Epidermal melanocyte (primary cell): ENCODE measurements around the gene TMED1.

Experiments
- DNase-seq: peaks from one replicate; pipeline ENCODE4 v3.0.0; 2011; ENCODE audit warnings: low spot score; ENCODE audit not compliant: insufficient read length

TMED1 gene

DNA sequence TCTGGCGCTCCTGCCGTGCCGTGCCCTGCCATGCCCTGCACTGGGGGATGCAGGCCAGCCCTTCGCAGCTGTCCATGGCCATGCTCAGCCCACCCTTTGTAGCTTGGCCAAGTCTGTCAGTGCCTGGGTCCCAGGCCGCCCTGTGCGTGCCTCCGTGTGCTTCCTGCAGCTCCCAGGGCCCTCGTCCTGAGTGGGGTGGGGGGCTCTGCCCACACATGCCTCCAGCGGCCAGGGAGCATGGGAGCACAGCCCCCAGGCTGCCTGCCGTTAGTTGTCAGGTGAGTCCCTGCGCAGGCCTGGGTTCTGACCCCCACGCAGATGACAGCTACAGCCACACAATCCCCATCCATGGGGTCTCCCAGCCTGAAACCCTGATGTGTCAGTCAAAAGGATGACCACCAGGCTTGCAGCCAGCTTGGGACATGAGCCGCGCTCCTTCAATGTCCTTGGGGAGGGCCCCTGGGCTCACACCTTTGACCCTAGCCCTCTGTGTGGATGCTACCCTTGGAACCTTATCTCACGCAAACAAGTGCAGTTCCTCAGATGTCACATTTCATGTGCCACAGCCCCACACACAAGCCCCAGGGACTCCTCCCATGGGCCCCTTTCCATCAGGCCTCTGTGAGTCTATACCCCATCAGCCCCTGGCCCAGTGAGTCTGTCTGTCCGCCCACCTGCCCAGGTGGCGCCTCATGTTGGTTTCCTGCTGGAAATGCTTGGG is 24.5 kb downstream of the TMED1 start:
- DNase-seq, result no peak

DNA sequence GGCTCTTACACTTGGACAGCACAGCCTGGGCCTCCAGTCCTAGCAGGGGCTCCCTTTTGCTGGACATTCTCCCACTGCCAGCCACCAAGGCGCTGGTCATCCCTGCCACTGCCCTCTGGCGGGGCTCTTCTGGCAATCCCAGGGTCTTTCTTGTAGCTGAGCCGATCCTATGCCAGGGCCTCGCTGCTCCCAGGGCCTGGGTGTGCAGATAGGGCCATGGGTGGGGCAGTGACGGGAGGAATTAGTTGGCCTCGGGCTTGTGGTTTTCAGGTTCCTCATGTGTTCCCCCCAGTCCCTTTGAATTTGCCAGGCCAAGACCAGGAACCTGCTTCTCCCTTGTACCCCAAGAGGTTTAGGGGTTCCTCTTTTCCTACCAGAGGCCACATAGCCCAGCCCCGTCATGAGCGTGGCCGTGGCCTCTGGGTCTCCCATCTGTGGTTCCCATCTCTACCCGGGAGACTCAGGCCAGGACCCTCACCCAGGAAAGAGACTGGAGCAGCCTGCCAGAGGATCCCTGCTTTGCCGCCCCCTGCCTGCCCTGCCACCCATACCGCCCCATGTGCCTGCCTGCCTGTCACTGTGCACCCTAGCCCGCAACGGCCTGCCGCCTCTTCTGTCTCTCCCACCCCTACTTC is 26.2 kb downstream of the TMED1 start:
- DNase-seq, result no peak

DNA sequence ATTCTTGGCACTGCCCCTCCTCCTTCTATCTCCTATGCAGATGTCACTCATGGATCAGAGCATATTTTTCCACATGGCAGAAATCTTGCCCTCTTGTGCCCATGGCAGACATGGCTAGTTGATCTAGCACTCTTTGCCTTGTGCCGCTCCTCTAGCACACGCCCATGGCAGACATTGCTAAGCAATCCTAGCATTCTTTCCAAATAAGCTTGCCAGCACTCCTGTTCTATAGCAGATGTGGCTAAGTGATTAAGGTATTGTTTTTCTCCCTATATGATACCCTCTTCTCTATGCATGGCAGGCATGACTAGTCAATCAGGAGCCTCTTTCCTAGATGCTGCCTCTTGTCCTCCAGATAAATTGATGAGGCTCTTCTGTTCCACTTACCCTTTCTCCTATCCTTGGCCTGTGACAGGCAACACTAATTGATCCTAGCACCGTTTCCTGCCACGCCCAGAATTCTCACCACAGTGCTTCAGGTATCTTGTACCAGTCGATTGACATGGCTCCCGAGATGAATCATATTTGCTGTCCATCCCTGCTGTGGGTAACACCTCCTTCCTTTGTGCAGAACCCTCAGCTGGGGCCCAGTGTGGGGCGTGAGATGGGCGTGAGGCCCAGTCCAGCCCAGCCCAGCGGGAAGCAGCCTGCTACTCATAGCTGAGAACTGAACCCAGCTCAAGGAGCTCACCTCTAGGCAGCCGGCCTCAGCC is 26.9 kb downstream of the TMED1 start:
- no peak for DNase-seq

DNA sequence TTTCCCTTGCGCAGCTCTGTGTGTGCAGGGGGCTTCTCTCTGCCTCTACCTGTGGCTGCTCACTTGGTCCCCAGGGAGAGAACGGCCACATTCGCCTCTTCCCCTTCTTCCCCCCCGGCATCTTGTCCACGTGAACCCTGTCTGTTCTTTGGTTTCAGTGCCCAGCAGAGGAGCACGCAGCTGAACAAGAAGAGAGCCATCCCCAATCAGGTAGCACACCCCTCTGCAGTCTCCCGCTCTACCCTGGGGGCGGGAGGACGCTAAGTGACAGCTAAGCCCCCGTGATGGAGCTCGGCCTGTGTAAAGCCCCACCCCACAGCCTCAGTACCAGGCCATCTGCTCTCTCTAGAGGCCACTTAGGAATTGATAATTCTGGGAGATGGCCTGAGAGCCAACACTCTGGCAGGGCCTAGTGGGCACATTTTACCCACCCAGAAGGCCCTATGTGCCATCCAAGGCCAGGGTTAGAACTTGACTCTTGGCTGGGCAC is 30.2 kb downstream of the TMED1 start:
- DNase-seq, result no peak

DNA sequence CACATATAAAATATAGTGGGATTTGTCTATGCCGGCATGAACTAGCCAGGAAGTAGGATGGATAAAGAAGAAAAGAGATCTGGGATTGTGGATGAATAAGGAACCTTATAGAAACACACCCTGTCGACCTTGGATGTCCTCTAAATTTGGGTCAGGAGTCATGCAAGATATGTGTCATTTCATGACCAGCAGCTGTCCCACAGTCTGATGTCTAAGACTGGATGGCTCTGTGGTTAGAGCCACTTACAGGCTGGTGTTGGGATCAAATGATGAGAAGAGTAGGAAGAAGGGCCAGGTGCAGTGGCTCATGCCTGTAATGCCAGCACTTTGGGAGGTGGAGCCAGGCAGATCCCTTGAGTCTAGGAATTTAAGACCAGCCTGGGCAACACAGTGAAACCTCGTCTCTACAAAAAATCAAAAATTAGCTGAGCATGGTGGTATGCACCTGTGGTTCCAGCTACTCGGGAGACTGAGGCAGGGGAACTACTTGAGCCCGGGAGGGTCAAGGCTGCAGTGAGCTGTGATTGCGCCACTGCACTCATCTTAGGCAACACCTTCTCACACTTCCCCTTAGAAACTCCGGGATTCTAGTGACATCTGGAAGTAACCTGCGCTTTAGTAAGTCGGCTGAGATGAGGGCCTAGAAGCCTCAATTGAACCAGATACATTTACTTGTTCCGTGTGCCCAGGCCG is 30.8 kb downstream of the TMED1 start:
- no peak for DNase-seq

DNA sequence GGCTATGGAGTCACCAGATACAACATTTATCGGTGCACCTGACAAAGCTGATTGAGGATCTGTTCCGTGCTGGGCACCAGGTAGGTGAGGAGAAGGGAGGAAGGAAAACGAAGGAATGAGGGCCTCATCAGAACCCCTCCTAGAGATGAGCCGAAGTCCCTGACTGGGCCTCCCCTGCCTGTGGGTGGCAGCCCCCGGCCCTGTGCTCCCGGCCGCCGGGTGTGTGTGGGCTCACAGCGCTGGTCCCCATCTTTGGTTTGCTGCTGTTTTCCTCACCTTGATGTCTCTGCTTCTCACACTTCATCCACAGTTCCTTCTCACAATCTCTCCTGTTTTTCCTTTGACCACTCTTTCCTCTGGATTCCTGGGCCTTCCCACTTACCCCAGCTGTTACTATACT is 32.8 kb downstream of the TMED1 start:
- DNase-seq, result no peak

DNA sequence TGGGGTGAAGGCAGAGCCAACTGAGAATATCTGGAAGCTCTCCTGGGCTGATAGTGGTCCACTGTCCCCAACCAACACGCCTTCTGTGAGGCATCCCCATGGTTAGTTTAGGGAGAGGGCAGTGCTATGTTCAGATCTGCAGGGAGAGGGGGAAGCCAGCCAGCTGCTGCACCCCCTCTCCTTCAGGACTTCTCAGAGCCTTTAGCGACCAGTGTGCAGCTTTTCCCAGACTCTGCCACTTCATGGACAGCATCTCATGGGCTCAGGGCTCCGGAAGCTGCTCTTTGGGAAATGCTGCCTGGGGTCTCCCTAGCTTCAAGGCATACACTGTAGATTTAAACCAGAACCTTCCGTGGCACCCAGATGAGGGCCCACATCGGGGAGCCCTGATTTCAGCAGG is 33.5 kb downstream of the TMED1 start:
- no peak for DNase-seq

DNA sequence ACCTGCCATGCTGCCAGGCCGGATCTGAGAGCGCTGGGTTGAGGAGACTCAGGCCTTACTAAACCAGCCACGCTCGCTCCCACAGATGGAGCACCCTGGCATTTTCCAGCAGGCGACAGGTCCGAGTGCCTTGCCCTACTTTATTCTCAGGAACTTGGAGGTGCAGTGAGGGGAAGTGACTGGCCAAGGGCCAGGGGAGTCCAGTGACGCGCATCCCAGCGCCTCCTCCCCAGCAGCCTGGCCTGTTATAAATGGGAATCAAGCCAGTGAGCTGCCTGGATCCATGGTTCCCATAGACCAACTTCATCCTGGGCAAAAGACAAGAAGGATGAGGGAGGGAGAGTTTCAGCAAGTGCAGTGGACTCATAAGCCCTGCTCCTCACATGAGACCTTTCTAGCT is 35.5 kb downstream of the TMED1 start:
- no peak for DNase-seq

DNA sequence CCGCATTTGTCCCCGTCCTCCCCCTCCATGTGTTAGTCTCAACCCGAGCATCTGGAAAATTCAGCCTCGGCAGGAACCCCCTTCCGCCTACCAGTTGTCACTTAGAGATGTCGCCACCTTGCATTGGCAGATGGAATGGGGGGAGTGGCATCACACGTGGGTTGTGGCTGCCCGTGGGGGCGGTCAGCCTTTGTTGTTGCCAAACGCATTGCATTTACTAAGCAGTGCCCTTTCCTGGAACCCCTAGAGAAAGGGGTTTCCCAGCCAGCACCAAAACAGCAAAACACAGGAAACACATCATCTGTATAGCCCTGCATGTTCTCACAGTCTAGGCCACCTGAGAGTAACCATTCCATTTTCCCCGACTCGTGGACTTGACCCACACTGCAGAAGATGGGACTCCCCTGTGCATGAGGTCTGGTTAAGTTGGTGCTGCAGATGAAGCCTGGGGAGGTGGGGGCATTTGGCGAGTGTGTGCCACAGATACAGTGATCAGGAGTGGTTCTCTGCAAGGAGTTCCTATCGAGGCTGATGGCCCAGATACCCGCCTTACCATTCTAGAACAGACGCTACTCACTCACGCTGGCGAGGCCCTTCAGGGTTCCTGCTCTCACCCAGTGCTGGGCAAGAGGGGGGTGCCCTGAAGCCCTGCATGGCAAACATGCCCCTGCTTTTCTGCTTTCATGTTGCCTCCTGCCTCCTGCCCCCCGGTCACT is 38.3 kb downstream of the TMED1 start:
- DNase-seq, result no peak

DNA sequence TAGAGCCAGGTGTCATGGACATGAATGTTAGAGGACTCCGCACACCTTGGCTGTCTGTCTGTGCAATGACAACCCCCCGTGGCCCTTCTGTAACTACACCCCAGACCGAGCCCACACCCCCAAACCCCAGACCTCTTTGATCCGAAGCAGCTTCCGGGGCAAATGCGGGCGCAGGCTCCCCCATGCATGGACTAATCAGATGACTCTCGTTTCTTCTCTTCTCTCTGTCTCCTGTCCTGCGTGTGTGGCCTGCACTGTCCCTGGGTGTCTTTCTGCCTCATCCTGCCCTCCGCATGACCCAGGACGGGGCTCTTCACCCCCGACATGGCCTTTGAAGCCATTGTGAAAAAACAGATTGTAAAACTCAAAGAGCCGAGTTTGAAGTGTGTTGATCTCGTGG is 38.9 kb downstream of the TMED1 start:
- DNase-seq, result no peak

DNA sequence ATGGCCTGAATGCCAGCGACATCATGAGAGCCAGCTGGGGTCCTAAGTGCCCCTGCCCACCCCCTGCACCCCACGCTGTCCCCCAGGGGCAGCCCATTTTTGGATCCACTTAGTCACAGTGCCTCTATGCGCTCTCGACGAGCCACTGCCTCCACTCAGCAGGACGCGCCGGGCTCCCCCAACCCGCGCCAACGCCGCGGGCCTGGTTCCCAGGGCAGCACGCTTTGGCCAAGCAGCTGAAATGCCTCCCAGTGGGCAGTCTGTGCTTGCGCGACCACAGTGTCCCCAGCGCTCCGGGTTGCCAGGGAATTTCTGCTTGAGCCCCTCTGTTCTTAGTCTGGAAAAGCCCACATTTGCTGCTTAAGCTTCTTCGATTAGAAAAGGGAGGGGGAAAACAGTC is 39.4 kb downstream of the TMED1 start:
- no peak for DNase-seq

DNA sequence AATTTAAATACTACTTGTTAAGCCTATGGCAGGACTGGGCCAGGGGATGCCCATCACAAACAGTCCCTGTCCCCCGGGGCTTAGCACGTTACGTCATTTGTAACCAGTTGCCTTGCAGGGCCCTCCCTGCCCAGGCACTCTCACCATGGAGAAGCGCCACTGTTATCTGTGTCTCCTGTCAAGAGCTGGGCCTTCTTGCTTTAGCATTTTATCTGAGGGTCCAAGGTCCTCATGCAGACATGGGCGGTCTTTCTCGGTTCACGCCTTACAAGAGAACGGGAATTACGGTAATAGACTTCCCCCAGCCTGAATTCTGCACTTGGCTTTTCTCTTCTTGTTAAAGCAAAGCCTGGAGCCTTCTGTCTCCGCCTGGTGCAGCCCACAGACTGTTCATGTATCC is 46.1 kb downstream of the TMED1 start:
- no peak for DNase-seq

DNA sequence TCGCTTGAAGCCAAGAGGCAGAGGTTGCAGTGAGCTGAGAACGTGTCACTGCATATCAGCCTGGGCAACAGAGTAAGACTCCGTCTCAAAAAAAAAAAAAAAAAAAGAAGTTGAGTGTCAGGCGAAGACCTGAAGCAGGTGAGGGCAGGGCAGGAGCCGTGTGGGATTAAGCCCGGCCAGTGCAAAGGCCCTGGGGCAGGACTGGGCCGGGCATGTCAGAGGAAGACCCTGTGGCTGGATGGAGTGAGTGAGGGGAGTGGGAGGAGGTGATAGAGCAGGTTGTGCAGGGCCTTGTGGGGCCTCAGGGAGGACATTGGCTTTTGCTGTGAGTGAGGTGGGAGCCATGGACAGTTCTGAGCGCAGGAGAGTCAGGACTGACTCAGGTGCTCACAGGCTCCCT is 47.9 kb downstream of the TMED1 start:
- DNase-seq, result no peak

DNA sequence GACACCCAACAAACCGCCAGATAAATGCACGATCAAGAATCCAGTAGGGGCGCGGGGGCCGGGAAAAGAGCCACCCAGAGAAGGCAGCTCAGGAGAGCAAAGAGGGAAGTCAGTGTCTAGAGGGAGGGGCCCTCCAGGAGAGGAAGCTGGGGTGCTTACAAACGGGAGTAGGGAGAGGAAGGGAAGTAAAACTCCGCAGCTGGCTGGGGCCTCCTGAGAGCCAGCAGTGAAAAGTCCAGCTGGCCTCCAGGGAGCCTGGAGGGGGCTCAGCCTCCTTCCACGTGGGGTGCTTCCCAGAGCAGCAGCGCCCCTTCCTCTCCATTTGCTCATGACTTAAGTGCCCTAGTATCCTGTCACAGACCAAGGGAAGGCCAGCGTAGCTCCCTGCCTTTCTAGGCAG is 51.8 kb downstream of the TMED1 start:
- DNase-seq, result no peak

DNA sequence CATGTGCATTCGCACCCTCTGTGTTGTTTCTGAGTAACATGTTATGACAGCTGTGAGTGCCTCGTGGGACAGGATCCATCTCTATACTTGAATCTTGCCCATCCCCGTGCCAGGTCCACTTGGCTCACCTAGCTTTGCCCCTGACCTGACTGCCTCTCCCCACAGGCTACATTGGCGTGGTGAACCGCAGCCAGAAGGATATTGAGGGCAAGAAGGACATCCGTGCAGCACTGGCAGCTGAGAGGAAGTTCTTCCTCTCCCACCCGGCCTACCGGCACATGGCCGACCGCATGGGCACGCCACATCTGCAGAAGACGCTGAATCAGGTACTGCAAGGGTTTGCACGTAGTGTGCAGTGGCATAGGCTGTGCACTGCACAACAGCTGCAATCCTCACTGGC is 53.2 kb downstream of the TMED1 start:
- no peak for DNase-seq
